Fibroblast of gingiva (primary cell): ENCODE results near the gene HAT1.

Source experiments
- DNase-seq: peaks from one replicate; pipeline ENCODE4 v3.0.0-alpha.2; 2011; ENCODE audit warnings: low read depth

The HAT1 gene

DNA sequence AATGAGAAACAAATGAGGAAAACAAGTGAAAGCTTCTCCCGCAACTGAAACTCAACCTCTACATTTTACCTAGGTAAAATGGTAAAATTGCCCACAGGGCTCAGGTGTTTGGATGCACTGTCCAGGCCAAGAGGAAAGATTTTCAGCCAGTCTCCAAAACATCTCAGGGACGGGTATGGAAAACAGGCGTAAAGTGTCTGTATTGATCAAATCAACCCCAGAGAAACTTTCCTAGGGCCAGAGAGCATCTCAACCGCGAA is 361 bp upstream of the HAT1 start:
- DNase-seq: no peak

DNA sequence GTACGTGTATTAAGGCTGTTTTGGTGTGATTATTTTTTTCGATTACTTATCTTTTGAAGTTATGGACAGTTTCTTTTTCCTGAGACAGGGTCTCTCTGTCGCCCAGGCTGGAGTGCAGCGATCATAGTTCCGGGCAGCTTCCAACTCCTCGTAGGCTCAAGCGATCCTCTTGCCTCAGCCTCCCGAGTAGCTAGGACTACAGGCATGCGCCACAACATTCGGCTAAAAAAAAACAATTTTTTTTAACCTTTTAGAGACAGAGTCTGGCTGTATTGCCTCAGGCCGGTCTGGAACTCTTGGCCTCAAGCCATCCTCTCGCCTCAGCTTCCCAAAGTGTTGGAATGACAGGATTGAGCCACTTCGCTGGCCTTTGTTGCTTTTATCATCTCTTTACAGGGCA is 945 bp downstream of the HAT1 start:
- peak; percentile 64 for DNase-seq

DNA sequence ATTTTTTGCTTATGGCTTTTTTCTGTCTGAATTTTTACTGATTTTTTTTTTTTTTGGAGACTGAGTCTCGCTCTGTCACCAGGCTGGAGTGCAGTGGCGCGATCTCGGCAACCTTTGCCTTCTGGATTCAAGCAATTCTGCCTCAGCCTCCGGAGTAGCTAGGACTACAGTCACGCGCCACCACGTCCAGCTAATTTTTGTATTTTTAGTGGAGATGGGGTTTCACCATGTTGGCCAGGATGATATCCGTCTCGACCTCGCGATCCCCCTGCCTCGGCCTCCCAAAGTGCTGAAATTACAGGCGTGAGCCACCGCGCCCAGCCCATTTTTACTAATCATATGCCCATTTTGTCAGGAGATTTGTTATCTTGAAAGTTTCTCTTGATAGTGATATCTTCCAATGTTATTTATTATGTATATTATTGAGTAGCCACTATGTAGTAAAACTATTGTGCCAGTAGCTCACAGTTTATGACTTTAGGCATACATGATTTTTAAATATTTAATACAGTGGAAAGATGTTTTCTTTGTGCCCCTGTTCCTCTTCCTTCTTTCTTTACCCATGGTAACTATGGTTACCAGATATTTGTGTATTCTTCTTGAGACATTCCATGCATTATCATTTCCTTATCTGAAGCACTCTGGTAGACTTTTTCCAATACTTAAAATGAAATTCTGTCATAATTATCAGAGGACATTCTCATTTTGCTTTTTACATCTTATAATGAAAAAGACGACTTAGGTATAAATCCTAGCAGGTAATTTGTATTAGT is 2.1 kb downstream of the HAT1 start:
- no peak for DNase-seq

DNA sequence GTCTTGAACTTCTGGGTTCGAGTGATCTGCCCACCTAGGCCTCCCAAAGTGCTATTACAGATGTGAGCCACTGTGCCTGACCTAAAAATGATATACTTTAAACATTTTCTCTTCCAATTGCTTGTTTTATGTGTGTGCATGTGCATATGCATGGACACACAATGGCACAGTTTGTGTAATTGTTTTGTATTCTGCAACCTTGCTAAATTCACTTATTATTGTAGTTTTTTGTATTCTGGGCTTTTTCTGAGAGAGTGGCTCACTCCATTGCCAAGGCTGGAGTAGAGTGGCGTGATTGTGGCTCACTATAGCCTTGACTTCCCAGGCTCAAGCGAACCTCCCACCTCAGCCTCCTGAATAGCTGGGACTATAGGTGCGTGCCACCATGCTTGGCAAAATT is 8.1 kb downstream of the HAT1 start:
- DNase-seq: no peak

DNA sequence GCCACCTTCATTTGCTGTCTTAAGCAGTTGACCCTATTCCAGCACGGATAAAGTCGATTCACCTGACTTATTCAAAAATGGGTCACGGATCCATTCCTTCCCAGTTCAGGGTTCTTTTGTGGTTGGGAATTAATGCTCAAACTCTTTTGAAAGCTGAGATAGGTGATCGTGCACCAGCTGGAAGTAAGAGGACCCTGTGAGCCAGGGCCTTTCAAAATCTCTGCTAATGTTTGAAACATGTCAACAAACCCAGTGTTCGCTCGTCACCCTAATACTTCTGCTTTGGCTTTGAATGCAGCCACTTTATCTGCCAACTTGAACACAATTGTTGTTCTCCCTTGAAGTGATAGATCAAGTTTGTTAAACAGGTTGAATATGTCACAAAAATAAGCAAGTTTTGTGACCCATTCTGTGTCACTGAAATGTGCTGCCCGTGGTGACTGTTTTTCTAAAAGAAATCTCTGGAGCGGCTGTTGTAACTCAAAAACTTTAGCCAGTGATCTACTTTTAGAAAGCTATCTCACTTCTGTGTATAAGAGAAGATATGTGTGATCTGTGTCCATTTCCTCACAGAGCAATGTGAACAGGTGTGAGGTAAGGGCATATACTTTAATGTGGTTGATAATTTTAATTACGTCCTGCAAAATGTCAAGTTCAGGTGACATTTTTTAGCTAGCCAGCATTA is 16.9 kb downstream of the HAT1 start:
- no peak for DNase-seq

- DNase-seq: no peak
Measured at GRCh38 chr2:171939743-171940071, 17.4 kb downstream of the HAT1 start.

- DNase-seq: no peak
Measured at GRCh38 chr2:171941316-171941699, 19.0 kb downstream of the HAT1 start.

- no peak for DNase-seq
Measured at GRCh38 chr2:171943869-171944268, 21.6 kb downstream of the HAT1 start.

DNA sequence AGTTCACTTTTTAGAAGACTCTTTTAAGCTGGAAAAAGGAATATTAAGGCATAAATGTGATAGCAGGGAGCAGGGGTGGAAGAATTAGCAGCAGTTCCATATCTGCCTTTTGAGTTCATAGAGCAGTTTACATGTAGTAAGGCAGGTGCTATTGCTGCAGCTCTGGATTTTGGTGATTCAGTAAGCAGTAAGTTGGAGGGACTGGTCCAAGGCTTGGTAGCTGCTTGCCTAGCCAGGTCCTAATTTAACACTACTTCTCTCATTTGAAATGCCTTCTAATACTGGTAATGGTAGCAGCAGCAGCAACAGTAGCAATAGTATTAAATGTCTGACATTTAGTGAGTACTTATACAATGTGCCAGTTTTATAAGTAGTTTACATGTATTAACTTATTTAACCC is 30.0 kb downstream of the HAT1 start:
- no peak for DNase-seq

DNA sequence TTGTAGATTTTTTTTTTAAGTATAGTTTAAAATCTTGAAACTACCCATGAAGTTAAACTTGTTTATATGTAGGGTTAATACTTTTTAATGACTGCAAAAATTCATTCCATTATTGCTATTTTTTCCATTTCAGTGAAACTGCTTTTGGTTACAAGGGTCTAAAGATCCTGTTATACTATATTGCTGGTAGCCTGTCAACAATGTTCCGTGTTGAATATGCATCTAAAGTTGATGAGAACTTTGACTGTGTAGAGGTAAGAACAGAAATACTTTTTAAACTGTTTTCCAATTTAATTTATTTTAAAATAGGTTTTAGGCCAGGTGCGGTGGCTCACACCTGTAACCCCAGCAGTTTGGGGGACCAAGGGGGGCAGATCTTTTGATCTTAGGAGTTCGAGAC is 30.5 kb downstream of the HAT1 start:
- no peak for DNase-seq

- DNase-seq: peak; percentile 64
Measured at GRCh38 chr2:171956135-171956825, 34.0 kb downstream of the HAT1 start.

DNA sequence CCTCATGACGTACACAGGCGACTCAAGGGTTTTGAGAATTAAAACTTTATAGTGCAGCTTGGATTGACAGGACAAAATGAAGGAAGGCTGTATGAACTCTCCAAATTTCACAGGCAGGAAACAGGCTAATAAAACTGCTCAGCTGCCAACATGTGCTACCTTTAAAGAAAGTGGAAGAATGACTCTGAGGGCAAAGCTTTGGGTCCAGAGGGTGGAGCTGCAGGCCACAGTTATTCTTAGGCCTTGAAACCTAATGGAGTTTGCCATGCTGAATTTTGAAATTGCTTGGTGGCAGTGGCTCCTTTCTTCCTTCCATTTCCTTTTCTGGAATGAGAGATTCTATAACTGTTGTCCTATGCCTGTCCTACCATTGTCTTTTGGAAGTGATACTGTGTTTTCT is 34.8 kb downstream of the HAT1 start:
- peak; percentile 6 for DNase-seq

DNA sequence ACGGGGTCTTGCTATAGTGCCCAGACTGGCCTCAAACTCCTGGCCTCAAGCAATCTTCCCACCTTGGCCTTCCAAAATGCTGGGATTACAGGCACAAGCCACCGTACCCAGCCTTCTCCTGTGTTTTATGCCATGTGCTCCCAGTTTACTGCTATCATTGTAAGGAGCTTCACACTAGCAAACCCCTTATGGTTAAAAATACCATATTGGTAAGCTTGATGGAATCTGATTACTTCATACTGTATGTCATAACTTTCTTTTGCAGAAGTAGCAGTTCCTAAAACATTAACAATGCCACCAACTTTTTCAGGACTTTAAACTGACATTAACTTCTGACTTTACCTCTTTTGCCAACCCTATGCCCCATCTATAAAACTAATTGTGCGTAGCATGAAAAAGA is 36.2 kb downstream of the HAT1 start:
- DNase-seq: peak; percentile 67

- no peak for DNase-seq
Measured at GRCh38 chr2:171959998-171960397, 37.7 kb downstream of the HAT1 start.

DNA sequence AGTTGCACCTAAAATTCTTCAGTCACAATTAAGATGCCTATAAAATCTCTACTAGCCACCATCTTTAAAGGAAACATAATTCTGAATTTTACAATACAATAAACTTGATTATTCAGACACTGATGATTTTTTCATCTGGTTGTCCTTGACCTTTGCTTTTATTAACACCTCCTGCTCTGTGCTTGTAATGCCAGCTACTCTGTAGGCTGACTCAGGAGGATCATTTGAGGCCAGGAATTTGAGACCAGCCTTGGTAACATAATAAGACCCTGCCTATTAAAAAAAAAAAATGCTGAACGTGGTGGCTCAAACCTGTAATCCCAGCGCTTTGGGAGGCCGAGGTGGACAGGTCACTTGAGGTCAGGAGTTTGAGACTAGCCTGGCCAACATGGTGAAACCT is 38.3 kb downstream of the HAT1 start:
- no peak for DNase-seq

DNA sequence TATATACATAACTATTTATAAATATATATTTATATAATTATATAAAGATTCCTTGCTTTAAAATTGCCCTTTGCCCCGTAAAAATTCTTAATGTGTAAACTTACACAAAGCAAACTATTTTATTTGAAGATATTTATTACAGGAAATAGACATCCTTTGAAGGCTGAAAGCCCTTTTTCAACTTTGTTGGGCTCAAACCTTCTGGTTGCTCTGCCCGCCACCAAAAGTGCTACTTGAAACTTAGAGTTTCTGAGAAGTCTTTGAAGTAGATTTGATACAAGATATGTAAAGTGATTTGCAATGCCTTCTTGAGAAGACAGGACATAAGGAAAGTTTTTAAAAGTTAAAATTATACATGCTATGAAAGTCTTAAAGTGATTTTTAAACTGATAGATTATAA is 40.9 kb downstream of the HAT1 start:
- no peak for DNase-seq

GRCh38 chr2:171964308-171964707 is 42.0 kb downstream of the HAT1 start:
- no peak for DNase-seq

DNA sequence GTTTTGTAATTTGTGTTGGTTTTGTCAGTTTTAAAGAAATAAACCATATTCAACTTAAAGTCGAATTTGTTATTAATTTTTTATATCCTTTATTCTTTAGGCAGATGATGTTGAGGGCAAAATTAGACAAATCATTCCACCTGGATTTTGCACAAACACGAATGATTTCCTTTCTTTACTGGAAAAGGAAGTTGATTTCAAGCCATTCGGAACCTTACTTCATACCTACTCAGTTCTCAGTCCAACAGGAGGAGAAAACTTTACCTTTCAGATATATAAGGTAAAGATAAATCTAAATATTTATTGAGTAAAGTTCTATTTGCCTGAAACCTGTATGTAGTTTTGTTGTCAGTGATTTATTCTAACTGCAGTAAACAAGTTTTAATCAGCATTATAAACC is 43.0 kb downstream of the HAT1 start:
- DNase-seq: no peak

DNA sequence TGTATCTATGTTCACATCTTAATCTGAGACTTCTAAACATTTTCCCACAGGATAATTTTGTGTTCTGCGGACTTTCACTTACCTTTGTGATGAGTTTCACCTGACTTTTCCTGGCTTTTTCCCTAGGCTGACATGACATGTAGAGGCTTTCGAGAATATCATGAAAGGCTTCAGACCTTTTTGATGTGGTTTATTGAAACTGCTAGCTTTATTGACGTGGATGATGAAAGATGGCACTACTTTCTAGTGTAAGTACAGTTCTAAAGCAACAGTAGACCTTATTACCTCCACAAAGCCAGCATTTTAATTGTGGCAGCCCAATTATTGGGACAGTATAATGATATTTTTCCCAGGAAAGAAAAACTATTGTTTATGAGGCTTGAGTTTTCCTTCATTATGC is 43.4 kb downstream of the HAT1 start:
- DNase-seq: no peak

GRCh38 chr2:171966235-171966634 is 44.0 kb downstream of the HAT1 start:
- no peak for DNase-seq

GRCh38 chr2:171966688-171967087 is 44.4 kb downstream of the HAT1 start:
- no peak for DNase-seq

DNA sequence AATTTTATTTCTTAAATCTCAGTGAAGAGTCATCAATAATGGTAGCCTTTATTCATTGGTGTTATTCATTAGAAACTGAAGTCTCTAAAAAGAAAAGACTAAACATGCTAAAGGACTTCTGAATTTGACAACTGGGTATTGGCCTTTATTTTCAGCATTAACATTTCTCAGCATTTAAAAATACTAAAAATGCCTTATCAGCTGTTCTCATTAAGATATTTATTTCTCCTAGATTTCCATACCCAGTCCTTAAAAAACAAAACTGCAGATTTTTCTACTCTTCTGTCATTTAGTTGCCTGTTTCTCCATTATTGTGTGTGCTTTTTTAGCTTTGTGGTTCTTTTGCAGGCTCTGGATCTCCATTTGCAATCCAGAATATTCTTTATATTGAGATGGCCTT is 46.2 kb downstream of the HAT1 start:
- DNase-seq: no peak

- DNase-seq: no peak
Measured at GRCh38 chr2:171972329-171972982, 50.2 kb downstream of the HAT1 start.
